AG10803 (cell line): ENCODE results near the gene ASPHD1.
"Not testable (repeated sequence)": the region's sequence is repeated elsewhere in the genome, so short reads cannot be mapped to it uniquely, and the experiment has no call there.

Experiments used
- DNase-seq: peaks from one replicate; pipeline ENCODE4 v3.0.0; 2010; ENCODE audit warnings: low read depth
- H3K4me3 ChIP-seq: 2 replicates; pipeline ENCODE4 v1.5.1; 2011; ENCODE audit warnings: mild to moderate bottlenecking, low read length, control low read depth
- TF ChIP-seq, protein P1 (sequence below): conservative IDR thresholded peaks from 2 replicates; pipeline ENCODE4 v1.5.1; 2011; ENCODE audit warnings: mild to moderate bottlenecking, low read length, control low read depth, inconsistent platforms

The ASPHD1 gene

DNA sequence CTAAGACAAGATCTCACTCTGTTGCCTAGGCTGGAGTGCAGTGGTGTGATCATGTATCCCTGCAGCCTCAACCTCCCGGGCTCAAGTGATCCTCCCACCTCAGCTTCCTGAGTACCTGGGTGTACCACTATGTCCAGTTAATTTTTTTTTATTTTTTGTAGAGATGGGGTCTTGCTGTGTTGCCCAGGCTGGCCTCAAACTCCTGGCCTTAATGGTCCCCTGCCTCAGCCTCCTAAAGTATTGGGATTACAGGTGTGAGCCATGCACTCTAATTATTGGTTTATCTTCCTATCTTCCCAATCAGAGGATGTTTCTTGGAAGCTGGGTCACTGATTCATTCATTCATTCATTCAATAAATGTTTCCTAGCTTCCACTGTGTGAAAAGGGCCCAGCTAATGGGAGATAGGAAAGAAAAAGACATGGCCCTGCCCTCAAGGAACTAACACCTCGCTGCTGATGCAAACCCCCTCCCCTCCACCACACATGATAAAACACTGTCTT is 8.5 kb downstream of the ASPHD1 start:
- DNase-seq: no peak
- H3K4me3 ChIP-seq: no peak overlapping the region
- TF ChIP-seq, protein P1, sequence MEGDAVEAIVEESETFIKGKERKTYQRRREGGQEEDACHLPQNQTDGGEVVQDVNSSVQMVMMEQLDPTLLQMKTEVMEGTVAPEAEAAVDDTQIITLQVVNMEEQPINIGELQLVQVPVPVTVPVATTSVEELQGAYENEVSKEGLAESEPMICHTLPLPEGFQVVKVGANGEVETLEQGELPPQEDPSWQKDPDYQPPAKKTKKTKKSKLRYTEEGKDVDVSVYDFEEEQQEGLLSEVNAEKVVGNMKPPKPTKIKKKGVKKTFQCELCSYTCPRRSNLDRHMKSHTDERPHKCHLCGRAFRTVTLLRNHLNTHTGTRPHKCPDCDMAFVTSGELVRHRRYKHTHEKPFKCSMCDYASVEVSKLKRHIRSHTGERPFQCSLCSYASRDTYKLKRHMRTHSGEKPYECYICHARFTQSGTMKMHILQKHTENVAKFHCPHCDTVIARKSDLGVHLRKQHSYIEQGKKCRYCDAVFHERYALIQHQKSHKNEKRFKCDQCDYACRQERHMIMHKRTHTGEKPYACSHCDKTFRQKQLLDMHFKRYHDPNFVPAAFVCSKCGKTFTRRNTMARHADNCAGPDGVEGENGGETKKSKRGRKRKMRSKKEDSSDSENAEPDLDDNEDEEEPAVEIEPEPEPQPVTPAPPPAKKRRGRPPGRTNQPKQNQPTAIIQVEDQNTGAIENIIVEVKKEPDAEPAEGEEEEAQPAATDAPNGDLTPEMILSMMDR: no peak

DNA sequence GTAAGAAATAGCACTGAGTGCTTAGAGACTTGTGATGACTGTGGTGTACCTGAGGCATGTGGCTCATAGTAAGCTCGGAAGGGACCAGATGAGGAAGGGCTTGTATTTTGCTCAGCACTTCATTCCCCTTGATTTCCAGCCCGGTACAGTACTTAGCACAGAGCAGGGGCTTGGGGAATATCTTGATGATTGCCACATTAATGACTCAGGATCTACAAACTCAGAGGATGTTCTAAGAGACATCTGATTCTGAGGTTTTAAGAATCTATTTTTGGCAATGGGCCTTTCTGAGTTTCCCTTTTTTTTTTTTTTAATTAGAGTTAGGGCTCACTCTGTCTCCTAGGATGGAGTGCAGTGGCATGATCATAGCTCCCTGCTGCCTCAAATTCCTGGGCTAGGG is 9.1 kb downstream of the ASPHD1 start:
- TF ChIP-seq, protein P1: no peak
- no peak overlapping the region for H3K4me3 ChIP-seq
- peak; percentile 44 for DNase-seq

DNA sequence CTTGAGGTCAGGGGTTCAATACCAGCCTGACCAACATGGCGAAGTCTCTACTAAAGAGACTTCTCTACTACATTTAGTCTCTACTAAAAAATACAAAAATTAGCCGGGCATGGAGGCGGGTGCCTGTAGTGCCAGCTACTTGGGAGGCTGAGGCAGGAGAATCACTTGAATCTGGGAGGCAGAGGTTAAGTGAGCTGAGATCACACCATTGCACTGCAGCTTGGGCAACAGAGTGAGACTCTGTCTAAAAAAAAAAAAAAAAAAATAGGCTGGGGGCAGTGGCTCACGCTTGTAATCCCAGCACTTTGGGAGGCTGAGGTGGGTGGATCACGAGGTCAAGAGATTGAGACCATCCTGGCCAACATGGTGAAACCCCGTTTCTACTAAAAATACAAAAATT is 9.6 kb downstream of the ASPHD1 start:
- DNase-seq, H3K4me3 ChIP-seq: not testable (repeated sequence)

DNA sequence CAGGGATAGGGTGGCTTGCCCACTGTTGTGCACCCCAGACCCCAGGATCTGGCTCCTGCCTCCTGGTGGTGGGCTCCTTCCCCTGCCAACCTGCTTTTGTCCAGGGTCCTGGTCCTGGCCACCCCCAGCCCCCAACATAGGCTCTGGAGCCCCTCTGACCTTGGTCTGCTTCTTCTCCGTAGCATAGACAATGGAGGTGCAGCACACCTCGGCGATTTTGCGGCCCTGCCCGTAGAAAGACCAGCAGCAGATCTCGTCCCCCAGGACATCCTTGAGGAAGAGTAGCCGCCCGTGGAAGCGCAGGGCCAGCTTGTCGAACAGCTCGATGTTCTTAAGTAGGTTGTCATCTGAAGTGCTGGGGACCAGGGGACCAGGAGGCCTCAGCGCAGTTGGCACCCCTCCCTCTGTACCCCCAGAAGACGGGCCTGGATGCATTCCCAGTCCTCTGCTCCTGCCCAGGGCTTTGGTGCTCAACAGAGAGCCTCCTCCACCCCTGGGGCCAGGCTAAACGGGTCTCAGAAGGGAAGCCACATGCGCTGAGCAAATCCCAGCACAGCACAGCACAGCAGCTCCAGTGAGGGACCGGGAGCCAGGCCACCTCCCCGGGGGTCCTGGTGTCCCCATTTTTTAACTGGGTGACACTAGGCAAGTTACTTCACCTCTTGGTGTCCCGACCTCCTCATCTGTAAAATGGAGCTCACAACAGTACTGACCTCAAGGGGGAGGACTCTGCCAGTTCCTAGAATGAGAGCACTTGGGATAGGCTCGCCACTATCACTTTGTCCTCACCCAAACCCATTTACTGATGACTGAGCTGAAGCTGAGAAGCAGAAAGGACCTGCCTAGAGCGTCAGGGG is 10.8 kb downstream of the ASPHD1 start:
- DNase-seq: no peak
- no peak overlapping the region for H3K4me3 ChIP-seq
- TF ChIP-seq, protein P1: no peak

DNA sequence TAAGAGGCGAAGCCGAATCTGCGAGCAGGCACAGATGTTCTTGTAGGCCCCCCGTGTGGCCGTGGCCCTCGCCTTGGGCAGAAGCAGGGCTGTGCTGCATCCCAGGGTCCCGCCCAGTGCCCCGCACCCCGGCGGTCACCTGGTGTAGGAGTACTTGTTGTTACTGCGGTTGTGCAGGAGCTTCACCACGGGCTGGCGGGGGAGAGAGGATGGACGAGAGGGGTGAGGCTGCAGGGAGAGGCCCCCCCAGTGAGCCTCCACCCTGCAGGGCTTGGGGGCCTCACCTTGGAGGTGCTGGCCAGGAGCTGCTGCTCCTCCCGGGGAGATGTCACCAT is 11.4 kb downstream of the ASPHD1 start:
- TF ChIP-seq, protein P1: no peak
- no peak for DNase-seq
- no peak overlapping the region for H3K4me3 ChIP-seq

DNA sequence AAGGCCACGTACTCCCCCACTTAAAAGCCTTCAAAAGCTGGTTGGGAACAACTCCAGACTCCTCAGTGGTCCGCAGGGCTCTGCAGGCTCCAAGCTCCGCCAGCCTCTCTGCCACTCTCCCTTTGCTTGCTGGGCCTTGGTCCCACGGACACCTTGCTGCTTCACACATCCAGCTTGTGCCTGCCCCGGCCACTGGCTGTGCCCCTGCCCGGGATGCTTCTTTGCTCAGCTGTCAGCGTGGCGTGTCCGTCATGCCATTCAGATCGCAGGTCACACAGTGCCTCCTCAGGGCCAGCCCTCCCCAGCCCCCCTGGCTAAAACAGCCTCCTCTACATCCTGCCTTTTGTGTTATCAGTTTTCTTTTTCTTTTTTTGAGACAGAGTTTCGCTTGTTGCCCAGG is 11.8 kb downstream of the ASPHD1 start:
- TF ChIP-seq, protein P1: no peak
- no peak overlapping the region for H3K4me3 ChIP-seq
- DNase-seq: no peak

DNA sequence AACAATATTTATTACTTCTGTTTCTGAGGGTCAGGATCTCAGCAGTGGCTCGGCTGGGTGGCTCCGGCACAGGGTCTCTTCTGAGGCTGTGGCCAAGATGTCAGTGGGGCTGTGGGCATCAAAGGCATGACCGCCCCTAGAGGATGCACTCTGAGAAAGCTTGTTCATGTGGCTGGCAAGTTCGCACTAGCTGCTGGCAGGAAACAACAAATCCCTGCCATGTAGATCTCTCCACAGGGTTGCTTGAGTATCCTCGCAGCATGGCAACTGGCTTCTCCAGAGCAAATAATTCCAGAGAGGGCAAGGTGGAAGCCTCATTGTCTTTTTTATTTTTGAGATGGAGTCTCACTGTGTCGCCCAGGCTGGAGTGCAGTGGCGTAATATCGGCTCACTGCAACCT is 13.2 kb downstream of the ASPHD1 start:
- H3K4me3 ChIP-seq: no peak overlapping the region
- TF ChIP-seq, protein P1: no peak
- no peak for DNase-seq
